Activated CD4-positive, alpha-beta T cell treated with anti-CD3 and anti-CD28 coated beads for 24 hours (primary cell): Measurements from ENCODE around the gene HSCB.
"Not testable (repeated sequence)": the region's sequence is repeated elsewhere in the genome, so short reads cannot be mapped to it uniquely, and the experiment has no call there.

Source experiments
- DNase-seq, 2 donors: peaks; one replicate each; pipeline ENCODE4 v3.0.0-alpha.2; 2020; ENCODE audit warnings: low read depth in 2 of 2

Gene HSCB

DNA sequence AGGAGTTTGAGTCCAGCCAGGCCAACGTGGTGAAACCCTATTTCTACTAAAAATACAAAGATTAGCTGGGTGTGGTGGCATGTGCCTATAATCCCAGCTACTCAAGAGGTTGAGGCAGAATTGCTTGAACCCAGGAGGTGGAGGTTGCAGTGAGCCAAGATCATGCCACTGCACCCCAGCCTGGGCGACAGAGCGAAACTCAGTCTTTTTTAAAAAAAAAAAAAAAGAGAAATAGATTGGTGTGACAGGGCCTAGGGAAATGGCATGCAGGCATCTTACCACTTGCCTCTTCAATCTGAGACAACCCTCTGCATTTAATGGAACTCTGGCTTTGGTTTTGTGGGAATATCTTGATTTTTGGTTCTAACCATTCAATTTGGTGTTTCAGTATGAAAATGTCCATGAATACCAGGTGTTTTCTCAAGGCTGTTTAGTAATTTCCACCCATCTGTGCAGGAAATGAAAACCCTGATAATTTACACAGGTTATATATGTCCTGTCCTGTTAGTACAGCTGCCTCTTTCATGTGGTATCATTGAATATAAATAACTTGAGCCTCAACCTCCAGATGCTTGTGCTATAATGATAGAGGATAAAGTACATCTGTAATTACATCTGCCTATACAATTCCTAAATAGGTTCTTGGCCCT is 50.1 kb downstream of the HSCB start:
- DNase-seq: no peak

DNA sequence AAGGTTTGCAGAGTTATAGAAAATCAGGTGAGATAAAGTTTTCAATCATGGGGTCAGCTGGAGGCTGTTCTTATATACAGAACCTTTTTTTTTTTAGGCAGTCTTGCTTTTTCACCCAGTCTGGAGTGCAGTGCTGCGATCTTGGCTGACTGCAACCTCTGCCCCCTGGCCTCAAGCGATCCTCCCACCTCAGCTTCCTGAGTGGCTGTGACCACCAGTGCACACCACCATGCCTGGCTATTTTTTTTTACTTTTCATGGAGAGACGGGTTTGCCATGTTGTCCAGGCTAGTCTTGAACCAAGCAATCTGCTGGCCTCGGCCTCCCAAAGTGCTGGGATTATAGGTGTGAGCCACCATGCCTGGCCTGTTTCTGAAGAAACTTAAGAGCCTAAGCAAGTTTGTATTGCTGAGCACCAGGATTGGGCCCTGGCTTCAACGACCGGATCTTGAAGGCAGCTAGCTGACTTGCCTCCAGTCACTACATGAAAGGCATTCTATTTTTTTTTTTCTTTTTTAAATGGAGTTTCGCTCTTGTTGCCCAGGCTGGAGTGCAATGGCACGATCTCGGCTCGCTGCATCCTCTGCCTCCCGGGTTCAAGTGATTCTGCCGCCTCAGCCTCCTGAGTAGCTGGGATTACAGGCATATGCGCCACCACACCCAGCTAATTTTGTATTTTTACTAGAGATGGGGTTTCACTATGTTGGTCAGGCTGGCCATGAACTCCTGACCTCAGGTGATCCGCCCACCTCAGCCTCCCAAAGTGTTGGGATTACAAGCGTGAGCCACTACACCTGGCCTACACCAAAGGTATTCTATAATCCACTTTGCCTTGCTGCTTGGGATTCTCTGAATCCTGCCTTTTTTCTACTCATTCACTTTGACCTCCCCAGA is 50.9 kb downstream of the HSCB start:
- no peak for DNase-seq

DNA sequence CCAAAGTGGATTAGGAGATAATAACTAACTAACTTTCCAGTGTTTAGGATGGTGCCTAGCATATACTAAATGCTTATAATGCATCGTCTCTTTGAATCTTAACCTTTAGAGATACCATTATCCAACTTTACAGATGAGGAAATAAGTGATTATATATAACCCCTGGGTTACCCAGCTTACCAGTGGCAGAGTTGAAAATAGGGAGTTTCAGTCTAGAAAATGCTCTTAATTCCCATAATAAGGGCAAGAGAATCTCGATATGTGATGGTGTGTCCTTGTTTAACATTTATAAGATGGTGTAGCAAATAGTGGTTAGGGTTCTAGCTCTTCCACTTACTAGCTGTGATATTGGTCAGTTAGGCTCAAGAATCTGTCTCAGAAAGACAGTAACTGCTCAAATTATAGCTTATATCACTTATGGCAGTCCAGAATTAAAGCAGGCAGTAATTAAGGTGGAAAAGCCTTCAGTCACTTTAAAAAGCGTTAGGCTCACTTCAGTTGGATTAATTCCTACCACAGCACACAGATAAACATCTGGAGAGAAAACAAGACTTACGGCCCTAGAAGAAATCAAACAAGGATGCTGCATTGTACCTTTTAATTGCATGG is 52.2 kb downstream of the HSCB start:
- DNase-seq: no peak

DNA sequence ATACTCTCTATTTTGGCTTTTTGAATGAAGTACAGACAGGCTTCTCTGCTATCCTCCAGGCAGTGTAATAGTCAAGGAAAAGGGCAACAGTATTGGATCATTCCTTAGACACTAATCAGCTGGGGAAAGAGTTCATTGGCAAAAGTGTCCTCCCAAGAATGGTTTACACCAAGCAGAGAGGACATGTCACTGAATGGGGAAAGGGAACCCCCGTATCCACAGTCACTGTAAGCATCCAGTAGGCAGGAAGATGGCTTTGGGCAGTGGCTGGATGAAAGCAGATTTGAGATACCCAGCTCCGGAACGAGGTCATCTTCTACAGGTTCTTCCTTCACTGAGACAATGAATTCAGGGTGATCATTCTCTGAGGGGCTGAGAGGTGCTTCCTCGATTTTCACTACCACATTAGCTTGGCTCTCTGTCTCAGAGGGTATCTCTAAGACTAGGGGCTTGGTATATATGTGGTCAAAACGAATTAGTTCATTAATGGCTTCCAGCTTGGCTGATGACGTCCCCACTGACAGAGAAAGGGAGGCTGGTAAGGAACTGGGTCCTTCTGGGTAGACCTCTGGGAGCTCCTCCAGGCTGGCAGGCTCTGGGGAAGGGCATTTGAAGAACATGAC is 53.3 kb downstream of the HSCB start:
- no peak for DNase-seq

DNA sequence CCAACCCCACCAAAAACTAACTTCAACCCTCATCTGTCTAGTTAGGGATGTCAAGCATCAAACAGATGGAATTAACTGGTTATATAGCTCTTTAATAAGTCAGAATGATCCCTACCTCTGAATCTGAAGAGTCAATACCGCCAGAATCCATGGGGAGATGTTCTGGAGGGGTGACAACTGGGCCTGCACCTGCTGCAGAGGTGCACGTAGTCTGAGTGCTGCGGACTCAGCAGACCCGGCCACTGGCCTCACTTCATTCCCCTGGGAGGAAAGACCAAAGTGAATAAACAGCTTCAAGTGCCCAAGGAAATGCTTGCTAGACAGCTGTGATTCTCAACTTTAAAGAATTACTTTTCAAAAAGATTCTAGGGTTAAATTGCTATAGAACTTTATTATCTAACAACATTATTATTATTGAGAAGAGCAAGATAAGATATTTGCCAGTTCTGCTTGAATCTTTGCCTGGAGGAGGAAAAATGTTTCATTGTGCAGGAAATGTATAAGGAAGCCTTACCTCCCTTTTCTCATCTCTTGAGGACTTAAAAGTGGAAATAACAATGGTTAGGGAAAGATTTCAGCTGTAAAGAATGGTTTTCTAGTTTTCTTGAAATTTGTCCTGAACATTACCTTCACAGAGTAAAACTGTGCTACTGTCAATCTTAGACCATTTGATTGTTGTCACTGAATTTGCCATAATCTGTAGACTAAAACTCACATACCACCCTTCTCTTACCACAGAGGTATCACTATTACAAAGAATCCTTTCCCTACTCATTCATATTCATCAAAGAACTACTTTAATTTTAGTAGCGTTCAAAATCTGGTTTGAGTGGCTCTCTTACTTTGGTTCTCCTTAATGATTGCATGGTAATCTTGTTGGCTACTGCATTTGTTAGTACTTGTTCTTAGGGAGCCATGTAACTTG is 54.4 kb downstream of the HSCB start:
- no peak for DNase-seq

DNA sequence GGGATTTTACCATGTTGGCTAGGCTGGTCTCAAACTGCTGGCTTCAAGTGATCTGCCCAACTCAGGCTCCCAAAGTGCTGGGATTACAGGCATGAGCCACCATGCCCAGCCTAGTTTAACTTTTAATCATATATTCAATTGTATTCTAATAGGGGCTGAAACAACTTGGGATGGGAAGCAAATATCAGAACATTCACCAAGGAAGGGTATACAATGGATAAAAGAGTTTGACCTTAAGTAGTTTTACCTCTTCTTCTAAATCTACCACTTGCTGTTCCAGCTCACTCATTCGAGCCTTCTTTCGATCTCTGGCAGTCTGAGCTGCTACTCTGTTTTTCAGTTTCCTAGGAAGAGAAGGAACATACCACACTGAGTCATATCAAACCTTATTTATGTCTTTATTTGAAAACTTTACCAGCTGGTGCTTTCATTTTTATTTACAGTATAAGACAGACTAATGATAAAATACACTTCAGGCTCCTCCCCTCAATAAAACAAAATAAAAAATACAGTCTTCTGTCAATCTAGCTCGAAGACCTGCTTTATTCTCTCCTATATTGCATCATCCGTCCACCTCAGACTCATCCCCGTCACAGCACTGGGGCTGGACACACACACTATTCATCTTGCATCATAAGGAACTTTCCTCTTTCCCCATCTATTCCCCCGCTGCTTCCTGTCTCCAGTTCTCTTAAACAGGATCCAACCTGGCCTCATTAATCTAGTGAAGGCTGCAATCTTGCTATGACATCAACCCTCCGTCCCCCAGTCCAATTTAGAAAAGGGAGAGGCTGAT is 57.2 kb downstream of the HSCB start:
- DNase-seq: no peak

DNA sequence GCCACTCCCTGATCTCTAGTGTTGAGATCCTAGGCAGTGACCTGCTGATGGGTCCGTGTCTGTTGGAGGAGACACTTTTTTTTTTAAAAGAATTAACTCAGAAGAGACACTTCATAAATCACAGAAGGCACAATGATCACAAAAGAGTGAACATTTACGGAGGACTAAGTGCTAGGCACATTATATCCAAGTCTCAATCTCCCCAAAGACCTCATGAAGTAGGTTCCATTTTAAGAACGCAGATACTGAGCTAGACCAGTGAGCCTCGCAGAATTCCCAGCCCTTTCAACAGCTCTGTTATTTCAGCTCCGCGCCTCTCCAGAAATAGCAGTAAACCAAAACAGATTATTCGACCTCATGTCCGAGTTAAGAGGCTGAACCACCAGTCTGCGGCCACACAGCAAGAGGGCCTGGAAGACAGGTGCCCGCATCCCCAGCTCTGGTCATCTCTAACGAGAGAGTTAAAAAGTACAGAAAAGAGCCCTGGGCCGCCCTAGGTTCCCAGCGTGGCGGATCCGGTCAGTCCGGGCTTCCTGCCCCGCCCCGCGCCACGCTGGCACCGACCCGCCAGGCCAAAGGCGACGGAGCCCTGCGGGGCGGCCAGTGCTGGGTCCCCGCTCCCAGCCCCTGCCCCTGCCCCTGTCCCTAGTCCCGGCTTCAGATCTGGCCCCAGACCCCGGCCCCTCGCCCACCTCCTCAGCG is 57.9 kb downstream of the HSCB start:
- no peak for DNase-seq

DNA sequence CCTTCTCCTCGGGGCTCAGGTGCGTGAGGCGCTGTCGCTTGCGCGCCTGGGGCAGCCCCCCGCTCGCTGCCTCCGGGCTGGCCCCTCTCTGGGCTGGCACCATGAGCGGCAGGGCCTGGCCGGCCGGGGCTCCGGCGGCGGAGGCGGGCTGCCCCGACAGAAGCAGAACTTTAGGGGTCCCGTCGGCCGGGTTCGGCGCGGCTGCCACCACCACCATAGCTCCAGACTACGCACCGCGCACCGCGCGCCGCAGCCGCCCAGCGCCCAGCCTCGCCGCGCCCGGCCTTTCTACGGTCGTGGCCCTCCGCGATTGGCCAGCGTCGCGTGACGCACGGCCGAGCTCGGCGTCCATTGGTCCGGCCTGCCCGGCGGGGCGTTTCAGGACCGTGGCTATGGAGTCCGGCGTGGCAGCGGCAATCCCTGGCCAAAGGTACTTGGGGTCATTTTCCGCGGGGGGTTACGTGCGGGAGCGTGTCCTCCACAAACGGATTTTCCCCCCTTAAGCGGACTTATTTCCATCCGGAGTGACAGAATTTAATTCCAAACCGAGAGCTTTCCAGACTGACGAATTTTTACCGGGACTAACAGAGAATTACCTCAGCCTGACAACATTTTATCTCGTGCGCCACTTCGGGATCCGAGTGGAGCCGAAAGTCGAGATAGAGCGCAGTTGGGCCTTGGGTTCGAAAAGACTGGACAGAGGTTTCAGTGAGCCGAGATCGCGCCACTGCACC is 58.6 kb downstream of the HSCB start, which contains the start of gene XBP1:
TSS of gene XBP1 (minus strand) at position 262 of the 734 bp plus-strand sequence.
- DNase-seq: peak; percentile 74 to 76

DNA sequence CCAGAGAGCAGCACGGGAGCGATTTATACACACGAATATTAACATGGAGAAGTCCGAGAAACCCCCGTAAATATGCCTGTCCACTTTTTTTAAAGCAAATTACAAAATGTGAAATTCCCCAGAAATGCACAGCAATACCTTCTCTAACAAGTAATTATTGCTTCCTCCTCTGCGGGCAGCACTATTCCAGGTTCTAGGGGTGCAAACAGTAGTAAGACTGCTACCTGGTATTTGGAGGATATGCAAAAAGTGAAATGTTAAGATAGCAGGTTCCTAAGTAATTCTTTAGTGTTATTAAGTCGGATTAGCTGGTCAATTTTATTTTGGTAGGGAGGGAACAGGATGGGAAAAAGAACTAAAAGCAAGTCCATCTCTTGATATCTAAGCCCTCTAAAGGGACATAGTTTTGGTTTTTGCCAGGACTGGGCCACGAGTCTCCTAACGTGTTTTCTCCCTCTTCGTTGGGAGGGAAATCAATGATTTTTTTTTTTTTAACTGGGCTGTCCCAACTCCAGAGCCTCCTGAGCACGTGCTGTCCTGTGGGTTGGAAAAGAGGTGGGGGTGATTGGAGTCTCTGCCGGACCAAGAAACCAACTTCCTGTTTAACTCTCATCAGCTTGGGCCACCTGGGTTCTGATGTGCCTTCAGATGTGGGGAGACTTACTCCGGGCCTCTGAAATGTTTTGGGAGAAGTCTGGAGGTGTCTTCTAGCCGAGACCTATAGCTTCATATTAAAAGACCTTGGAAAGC is 60.2 kb downstream of the HSCB start:
- DNase-seq: no peak

DNA sequence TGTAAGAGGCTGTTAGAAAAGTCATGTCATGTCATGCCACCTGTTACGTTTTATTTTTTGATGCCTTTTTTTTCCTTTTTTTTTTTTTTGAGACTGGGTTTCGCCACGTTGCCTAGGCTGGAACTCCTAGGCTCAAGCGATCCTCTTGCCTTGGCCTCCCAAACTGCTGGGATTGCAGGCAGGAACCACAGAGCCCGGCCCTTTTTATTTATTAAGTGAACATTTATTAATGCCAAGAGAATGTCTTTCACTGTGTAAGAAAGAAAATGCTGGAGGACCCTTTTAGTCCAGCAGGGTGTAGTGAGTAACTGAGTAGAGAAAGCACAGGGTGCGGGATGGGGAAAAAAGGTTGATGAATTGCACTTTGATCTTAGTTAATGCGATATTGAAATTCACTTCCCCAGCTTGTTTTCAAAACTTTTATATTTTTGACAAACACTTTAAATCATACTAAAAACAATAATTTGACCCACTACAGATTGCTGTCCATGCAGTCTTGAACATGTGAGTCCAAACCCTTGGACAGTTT is 60.8 kb downstream of the HSCB start:
- DNase-seq: no peak

DNA sequence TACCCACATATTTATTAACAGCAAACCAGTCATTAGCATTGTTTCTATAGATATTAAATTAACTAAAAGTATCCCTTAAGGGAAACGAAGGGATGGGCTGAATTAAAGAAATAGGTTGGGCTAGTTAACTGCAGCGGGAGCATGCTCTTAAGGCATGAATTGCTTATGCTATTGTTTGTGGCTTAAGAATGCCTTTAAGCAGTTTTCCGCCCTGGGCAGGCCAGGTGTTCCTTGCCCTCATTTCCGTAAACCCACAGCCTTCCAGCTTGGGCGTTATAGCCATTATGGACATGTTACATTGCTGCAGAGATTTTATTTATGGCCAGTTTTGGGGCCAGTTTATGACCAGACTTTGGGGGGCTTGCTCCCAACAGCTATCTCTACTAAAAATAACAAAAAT is 63.6 kb downstream of the HSCB start:
- not testable (repeated sequence) for DNase-seq
